Measurements from ENCODE around the gene TMCO4.

- no peak for TF ChIP-seq CTCF (conservative IDR thresholded peaks at IDR 0.05; ENCODE audit: low read length)
- TF ChIP-seq EZH2phosphoT487 (IDR thresholded peaks at IDR 0.05; ENCODE audit: borderline replicate concordance, low read depth, low read length): no peak
These were observed 9.5 kb upstream of the TMCO4 start for GRCh38 chr1:19809044-19809750.
